Activated CD8-positive, alpha-beta T cell treated with anti-CD3 and anti-CD28 coated beads for 36 hours (primary cell): ENCODE measurements around the gene SOX8. TPM values are rescaled to one million over a fixed set of nuclear protein-coding genes. Genes with fewer than 3 reads are reported as not detected.

Experiments
- ATAC-seq: fragments of 200-7000 bp; cut with Tn5 transposase; one replicate; pipeline ENCODE4 v1.10.0; 2021; ENCODE audit warnings: mild to moderate bottlenecking, moderate library complexity
- CTCF ChIA-PET: fragments of 350-600 bp; sonication (Branson Sonifier 250); formaldehyde crosslinking; loops from one replicate; lab custom pipeline; 2021; ENCODE audit warnings: antibody characterized with exemption; lab: Charles Lee
- POLR2A ChIA-PET: fragments of 350-600 bp; sonication (Branson Sonifier 250); formaldehyde crosslinking; loops from one replicate; lab custom pipeline; 2021; ENCODE audit warnings: antibody characterized with exemption; lab: Charles Lee
- DNase-seq: peaks from one replicate; pipeline ENCODE4 v3.0.0-alpha.2; 2020
- H3K27ac Mint-ChIP-seq: one replicate; pipeline ENCODE4 v1.8.0; 2021; ENCODE audit warnings: mild to moderate bottlenecking, mixed read lengths
- H3K27me3 Mint-ChIP-seq: one replicate; pipeline ENCODE4 v1.8.0; 2021; ENCODE audit warnings: mixed read lengths
- H3K36me3 Mint-ChIP-seq: one replicate; pipeline ENCODE4 v1.8.0; 2021; ENCODE audit warnings: low read depth, mixed read lengths
- H3K4me1 Mint-ChIP-seq: one replicate; pipeline ENCODE4 v1.8.0; 2021; ENCODE audit warnings: low read depth, mixed read lengths
- H3K4me3 Mint-ChIP-seq: one replicate; pipeline ENCODE4 v1.8.0; 2021; ENCODE audit warnings: mild to moderate bottlenecking, moderate library complexity, mixed read lengths
- H3K9me3 Mint-ChIP-seq: one replicate; pipeline ENCODE4 v1.8.0; 2021; ENCODE audit warnings: mixed read lengths
- intact Hi-C: fragments of 100-400 bp; cut with micrococcal nuclease; formaldehyde crosslinking; loops from one replicate; pipeline ENCODE4 v1.10.0; 2022
- total RNA-seq, 2 experiments: library from RNA; stranded (reverse); gene quantifications; one replicate each; pipeline ENCODE4 v1.2.3, GENCODE V29; 2021
- TF ChIP-seq, protein P1 (sequence below): fragments of 200-600 bp; IDR thresholded peaks from one replicate; pipeline ENCODE4 v1.8.0; 2022; ENCODE audit warnings: antibody characterized with exemption, mild to moderate bottlenecking

The SOX8 gene
- total RNA-seq, 2 experiments from 2014 or later, result 1.6 to 2.1 TPM

DNA sequence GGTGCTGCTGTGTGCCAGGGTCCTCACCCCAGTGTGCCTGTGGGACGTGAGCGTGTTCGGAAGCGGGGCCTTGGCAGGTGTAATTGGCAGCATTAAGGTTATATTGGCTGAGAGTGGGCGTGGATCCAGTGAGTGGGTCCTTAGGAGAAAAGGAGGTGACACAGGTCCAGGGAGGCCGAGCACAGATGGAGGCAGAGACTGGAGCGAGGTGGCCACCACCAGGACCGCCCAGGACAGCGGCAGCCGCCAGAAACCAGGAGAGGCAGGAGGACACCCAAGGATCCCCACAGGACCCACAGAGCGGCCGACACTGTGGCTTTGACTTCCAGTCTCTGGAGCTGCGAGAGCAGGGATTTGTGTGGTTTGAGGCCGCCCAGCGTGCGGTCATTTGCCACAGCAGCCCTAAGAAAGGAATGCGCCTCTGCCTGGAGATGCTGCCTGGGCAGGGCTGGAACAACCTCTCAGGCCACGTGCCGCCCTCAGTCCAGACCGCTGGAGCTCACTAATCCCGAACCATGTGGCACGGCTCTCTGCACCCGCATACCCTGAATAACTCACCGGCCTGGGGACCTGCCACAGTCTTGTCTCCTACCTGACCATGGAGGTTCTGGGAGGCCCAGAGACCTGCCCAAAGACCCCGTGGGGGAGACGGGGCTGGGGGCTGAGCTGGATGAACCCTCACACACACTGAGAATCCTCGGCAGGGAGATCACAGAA, 45.4 kb downstream of the SOX8 start:
- ATAC-seq, result no peak
- Mint-ChIP-seq H3K9me3 (no peaks in the 10 kb centered on the region), H3K36me3 (no peaks in the 10 kb centered on the region), H3K27me3 (peaks cover 10% of the 10 kb centered on the region), H3K4me3 (no peak overlapping the region), H3K27ac (no peak overlapping the region), H3K4me1 (no peaks in the 10 kb centered on the region)
- ChIA-PET POLR2A (no interaction called here), CTCF (no interaction called here)
- TF ChIP-seq, protein P1, sequence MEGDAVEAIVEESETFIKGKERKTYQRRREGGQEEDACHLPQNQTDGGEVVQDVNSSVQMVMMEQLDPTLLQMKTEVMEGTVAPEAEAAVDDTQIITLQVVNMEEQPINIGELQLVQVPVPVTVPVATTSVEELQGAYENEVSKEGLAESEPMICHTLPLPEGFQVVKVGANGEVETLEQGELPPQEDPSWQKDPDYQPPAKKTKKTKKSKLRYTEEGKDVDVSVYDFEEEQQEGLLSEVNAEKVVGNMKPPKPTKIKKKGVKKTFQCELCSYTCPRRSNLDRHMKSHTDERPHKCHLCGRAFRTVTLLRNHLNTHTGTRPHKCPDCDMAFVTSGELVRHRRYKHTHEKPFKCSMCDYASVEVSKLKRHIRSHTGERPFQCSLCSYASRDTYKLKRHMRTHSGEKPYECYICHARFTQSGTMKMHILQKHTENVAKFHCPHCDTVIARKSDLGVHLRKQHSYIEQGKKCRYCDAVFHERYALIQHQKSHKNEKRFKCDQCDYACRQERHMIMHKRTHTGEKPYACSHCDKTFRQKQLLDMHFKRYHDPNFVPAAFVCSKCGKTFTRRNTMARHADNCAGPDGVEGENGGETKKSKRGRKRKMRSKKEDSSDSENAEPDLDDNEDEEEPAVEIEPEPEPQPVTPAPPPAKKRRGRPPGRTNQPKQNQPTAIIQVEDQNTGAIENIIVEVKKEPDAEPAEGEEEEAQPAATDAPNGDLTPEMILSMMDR, result no peak
- DNase-seq, result no peak
- intact Hi-C loops, result no loop called here

DNA sequence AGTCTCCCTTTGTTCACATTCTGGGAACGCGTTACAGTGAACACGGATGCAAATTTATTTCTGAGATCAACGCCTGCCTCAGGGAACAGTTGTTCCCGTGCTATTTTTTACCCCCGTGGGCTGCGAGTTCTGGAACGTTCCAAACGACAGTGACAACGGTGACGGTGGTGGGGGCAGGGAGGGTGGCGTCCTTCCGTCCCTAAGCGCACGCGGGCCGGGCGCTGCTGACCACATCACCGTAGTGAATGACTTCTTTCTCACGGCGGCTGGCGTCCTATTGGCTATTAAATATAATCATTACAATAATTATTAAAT, 45.9 kb downstream of the SOX8 start:
- Mint-ChIP-seq H3K27ac (no peak overlapping the region), H3K4me3 (no peak overlapping the region), H3K9me3 (no peaks in the 10 kb centered on the region), H3K36me3 (no peaks in the 10 kb centered on the region), H3K4me1 (no peaks in the 10 kb centered on the region), H3K27me3 (peaks cover 10% of the 10 kb centered on the region)
- ATAC-seq (no peak), DNase-seq (no peak)
- intact Hi-C loops, result no loop called here
- ChIA-PET POLR2A (interaction anchor here (0.5 kb wide), 1 partner anchor 32 kb away, joined by 3 read pairs; no protein-coding TSS in a partner anchor), CTCF (no interaction called here)
- TF ChIP-seq, protein P1, result no peak

DNA sequence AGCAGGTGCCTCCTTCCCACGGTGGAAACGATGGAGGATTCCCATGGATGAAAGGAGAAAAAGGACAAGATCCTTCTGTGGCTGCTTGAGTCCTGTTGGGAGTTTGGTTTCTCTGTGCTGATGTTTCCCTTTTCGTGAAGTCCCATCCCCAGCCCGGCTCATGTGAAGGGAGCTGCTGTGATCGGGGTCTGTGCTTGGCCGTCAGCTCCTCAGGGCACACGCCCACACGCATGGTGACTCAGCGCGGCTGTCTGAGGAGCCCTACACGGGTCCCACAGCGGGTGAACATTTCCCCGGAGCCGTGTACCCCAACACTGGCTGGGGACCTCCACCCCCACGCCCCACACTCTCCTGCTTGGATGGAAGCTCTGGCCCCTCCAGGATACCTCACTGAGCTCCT, 46.5 kb downstream of the SOX8 start:
- ATAC-seq, result no peak
- Mint-ChIP-seq H3K4me3 (no peak overlapping the region), H3K36me3 (no peaks in the 10 kb centered on the region), H3K27me3 (peaks cover 10% of the 10 kb centered on the region), H3K27ac (no peak overlapping the region), H3K9me3 (no peaks in the 10 kb centered on the region), H3K4me1 (no peaks in the 10 kb centered on the region)
- ChIA-PET CTCF (no interaction called here), POLR2A (interaction anchor here (0.5 to 1.1 kb wide), 2 partner anchors 33 to 122 kb away, joined by 3 read pairs; no protein-coding TSS in a partner anchor)
- intact Hi-C loops, result no loop called here
- TF ChIP-seq, protein P1, result no peak
- peak; percentile 33 for DNase-seq

GRCh38 chr16:1028524-1029258, 47.1 kb downstream of the SOX8 start:
- Mint-ChIP-seq H3K9me3 (no peaks in the 10 kb centered on the region), H3K27ac (no peak overlapping the region), H3K27me3 (peaks cover 10% of the 10 kb centered on the region), H3K36me3 (no peaks in the 10 kb centered on the region), H3K4me3 (no peak overlapping the region), H3K4me1 (no peaks in the 10 kb centered on the region)
- intact Hi-C loops, result no loop called here
- TF ChIP-seq, protein P1, result no peak
- ChIA-PET POLR2A (interaction anchor here (1.1 kb wide), 1 partner anchor 121 kb away, joined by 3 read pairs; no protein-coding TSS in a partner anchor), CTCF (no interaction called here)
- no peak for ATAC-seq
- no peak for DNase-seq

DNA sequence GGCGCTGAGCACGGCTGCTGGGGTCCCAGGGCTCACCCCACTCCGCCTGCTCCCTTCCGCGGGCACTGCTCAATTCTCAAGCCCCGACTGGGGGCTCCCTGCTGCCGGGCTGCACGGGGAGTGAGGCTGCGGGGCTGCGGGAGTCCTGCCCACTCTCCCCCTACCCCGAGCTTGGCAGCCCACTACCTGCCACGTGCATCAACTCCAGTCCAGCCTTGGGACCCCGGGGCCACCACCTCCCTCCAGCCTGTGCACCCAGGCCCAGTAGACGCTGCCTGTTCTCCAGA, 47.6 kb downstream of the SOX8 start:
- DNase-seq, result no peak
- H3K27me3 Mint-ChIP-seq, result peaks cover 10% of the 10 kb centered on the region
- intact Hi-C loops, result no loop called here
- ChIA-PET POLR2A (interaction anchor here (1.1 kb wide), 1 partner anchor 121 kb away, joined by 3 read pairs; no protein-coding TSS in a partner anchor), CTCF (no interaction called here)
- TF ChIP-seq, protein P1, result no peak
- H3K36me3 Mint-ChIP-seq, result no peaks in the 10 kb centered on the region
- H3K9me3 Mint-ChIP-seq, result no peaks in the 10 kb centered on the region
- no peak overlapping the region for H3K27ac Mint-ChIP-seq
- ATAC-seq, result no peak
- no peaks in the 10 kb centered on the region for H3K4me1 Mint-ChIP-seq
- H3K4me3 Mint-ChIP-seq, result no peak overlapping the region
